ENCODE data around the gene MSTN.

The MSTN gene

DNA sequence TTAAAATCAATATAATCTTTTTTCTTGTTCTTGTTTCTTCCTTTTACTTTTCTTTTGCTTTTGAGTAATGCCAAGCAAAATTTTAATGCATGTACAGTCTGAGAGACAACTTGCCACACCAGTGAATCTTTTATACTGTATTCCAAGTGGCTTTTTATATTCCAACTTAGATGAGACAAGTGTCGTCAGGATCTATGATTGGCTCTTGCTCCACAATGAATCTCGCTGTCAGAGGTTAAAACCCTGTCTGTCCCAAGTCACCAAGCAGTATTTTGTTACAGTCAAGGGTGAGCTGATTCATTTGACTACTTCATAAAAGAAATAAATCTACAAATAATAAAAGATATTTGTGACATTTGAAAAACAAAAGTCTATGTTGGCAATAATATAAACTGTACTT lies at the start of gene MSTN:
TSS of gene MSTN (minus strand) at position 129 of the 400 bp plus-strand sequence. CDS start 133 bp downstream, outside the sequence.
- DNase-seq (ENCODE audit: low read depth in 2 of 3, low spot score in 2 of 3): no peak

DNA sequence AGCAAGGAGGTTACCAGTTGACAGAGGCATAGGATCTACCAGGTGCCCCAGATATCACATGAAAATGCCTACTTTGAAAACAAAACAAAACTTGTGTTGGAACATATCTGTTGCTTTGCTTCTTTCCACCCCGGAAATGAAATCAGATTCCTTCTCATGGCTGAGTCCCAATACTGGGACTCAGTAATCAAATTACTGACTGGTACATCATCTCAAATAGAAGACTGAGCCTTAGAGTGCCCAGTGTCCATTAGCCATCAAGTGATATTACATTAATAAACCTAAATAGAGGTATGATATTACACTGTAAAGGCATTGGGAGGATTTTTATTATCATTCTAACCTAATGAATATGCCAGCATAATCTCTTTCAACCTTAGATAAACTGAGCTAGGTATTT lies 48.6 kb upstream of the MSTN start:
- no peak for DNase-seq (ENCODE audit: low read depth in 2 of 3, low spot score in 2 of 3)

DNA sequence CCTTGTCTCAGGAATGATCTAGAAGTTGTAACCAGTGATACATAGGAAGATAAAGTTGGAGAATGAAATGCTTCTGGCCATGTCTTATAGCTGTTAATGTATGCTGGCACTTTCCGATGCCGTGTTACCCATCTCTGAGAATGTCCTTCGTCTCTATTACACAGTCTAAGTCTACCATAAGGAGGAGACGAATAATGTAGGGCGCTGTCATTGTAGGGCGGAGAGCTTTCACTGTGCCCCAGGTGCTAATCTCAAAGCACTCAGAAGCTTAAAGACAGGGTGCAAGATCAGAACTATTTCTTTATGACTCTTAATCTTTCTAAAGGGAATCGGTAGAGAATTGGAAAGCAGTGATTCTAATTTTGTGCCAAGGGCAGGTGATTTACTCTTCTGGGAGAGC lies 48.2 kb upstream of the MSTN start:
- DNase-seq (ENCODE audit: low read depth in 2 of 3, low spot score in 2 of 3): no peak

DNA sequence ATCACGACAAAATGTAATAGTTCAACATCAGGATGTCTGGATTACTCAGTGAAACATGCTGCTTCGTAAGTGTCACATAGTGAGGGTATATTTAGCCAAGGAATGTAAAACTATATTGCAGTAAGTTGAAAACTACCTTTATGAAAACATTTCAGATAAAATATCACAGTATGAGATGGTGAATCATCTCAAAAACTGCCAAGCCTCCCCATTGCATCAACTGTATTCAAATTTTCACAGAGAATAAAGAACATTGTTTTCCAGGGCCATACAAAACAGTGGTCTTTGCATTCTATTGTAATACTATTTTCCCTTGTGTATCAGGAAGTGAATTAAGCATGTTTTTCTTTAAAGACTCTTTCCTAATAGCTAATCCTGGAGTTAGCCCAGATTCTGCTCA lies 47.6 kb upstream of the MSTN start:
- DNase-seq (ENCODE audit: low read depth in 2 of 3, low spot score in 2 of 3): no peak

DNA sequence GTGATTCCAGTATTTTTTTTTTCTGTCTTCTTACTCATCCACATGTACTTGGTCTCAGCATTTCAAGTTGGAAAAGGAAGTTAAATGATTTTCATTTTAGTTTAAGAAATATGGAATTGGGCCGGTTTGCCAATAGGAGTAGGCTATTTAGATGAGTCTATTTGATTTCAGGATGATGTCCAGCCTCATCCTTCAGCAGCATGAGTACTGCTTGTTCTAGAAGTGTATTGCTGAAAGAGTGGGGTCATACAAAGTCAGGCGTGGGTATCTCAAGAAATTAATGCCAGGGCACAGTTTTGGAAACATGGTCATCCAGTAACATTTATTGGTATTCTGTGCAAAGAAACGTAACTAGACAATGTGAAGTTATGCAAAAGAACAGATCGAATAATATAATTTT lies 44.9 kb upstream of the MSTN start:
- DNase-seq (ENCODE audit: low read depth in 2 of 3, low spot score in 2 of 3): no peak

DNA sequence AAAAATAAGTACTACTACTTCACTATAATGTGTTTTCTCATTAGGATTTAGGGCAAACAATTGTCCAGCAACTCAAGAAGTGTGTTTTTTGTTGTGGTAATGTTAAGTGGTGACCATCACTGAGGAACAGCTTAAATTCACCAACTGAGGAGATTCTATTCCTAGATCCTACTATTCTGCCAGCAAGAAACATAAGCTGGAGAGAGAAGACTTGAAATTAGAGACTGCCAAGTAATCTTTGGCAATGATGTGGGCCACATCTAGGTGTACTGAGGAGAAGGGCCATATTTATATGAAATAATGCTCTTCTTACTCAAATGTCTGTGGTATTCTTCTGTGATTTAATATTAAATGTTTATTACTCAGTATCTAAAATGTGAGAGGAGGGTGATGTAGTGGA lies 44.3 kb upstream of the MSTN start:
- no peak for DNase-seq (ENCODE audit: low read depth in 2 of 3, low spot score in 2 of 3)

DNA sequence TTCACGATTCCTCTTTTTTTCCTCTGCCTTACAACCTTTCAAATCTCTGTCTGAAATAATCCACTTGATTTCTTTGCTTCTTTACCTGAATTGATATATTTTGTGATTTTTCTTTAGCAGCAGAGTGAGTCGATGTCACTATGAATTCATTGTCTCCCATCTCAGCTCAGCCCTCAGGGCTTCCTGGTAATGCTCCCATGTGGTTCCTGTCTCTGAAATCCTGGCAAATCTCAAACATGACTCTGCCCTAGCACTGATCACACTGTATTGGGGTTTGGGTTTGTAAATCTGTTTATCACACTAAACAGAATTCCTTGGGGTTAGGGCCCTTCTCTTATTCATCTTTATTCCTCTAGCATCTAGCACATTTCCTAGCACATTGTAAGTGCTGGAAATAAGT lies 43.0 kb upstream of the MSTN start:
- DNase-seq (ENCODE audit: low read depth in 2 of 3, low spot score in 2 of 3): no peak

DNA sequence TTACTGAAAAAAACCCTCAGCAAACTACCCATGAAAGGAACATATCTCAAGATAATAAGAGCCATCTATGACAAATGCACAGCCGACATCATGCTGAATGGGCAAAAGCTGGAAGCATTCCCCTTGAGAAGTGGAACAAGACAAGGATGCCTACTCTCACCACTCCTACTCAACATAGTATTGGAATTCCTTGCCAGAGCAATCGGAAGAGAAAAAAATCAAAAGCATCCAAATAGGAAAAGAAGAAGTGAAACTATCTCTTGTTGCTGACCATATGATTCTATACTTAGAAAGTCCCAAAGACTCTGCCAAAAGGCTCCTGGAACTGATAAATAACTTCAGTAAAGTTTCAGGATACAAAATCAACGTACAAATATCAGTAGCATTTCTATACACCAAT lies 40.6 kb upstream of the MSTN start:
- DNase-seq (ENCODE audit: low read depth in 2 of 3, low spot score in 2 of 3): no peak

DNA sequence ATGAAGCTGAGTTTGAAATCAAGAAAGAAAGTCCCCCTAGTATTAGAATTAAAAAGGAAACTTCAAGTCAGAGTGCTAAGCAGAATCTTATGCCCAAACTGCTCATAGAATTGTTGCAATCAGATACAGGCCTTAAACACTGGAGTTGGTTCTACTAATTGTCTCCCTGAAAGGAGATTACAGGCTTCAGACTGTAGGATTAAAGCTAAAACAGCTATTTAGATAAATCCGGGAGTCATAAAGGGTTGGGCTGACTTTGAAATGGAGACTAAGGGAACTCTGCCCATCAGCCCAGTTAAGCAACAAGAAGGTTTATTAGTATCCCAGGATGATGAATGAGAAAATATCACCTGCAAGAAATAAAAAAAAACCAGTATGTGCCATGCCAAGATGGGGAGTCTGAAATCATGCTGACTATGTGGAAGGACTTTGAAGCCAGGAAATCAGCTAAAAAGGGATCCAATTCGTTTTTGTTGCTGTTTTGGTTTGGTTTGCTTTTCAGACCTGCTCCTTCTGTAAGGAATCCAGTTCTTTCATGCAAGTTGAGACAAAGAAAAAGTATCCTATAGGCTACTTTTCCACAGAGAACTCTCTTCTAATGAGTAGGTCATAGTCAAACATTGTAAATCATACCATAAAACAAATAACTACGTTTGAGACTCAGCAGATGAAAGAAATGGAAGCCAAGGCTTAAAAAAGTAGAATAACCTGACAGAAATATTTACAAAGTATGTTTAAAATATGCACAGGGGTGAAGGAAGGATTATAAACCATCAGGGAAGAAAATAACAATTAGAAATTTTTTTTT lies 37.6 kb upstream of the MSTN start:
- no peak for DNase-seq (ENCODE audit: low read depth in 2 of 3, low spot score in 2 of 3)

DNA sequence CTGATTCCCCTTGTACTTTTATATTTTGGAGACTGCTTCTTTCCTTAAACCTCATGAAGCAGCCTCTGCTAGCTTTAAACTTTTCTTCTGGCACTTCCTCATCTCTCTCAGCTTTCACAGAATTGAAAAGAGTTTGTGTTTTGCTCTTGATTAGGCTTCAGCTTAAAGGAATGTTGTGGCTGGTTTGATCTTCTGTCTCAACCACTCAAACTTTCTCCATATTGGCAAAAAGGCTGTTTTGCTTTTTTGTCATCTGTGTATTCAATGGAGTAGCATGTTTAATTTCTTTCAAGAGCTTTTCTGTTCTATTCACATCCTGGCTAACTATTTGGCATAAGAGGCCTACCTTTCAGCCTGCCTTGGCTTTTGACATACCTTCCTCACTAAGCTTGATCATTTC lies 36.3 kb upstream of the MSTN start:
- no peak for DNase-seq (ENCODE audit: low read depth in 2 of 3, low spot score in 2 of 3)

DNA sequence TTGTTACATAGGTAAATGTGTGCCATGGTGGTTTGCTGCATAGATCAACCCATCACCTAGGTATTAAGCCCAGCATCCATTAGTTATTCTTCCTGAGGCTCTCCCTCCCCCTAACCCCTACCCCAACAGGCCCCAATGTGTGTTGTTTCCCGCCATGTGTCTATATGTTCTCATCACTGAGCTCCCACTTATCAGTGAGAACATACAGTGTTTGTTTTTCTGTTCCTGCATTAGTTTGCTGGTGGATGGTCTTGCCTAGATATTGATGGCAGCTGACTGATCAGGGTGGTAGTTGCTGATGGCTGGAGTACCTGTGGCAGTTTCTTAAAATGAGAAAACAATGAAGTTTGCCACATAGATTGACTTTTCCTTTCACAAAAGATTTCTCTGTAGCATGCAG lies 34.6 kb upstream of the MSTN start:
- DNase-seq (ENCODE audit: low read depth in 2 of 3, low spot score in 2 of 3): no peak

DNA sequence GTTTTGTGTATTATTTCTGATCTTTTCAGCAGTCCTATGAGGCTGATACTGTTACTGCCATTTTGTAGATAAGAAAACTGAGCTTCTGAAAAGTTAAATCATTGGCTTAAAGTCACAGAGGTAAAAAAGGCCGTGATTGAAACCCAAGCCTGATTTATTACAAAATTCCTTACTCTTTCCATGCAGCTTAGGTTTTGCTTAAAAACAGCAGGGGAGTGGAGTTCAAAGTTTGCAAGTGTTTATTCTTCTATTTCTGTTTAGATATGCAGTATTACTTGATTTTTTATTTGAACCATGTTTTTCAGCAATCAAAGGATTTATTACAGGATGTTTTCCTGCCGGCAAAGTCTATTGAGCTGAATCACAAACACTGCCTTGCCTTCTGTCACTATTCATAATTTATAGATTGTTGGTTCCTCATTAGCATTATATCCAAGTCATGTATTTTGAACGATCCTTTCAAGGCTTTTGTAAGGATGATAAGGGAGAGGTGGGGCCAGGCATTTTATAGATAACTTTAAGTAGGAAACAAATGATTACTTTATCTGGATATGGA lies 31.9 kb upstream of the MSTN start:
- DNase-seq (ENCODE audit: low read depth in 2 of 3, low spot score in 2 of 3): no peak

DNA sequence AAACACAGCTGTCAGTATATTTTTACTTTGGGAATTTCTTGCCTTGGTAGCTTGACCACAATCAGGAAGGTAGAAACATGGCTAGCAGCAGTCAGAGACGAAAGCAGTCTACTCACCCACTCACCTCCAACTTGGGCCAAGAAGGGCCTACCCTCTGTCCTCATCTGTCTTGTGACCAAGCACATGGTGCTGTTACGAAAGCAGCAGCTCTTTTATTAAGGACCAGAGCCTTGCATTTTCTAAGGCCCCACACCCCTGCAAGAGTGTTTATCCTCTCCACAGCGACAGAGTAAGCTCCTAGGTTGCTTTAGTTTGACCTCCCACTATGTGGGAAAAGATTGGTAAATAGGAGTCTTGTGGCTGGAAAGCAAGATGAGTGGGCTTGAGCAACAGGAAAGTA lies 31.3 kb upstream of the MSTN start:
- DNase-seq (ENCODE audit: low read depth in 2 of 3, low spot score in 2 of 3): no peak

DNA sequence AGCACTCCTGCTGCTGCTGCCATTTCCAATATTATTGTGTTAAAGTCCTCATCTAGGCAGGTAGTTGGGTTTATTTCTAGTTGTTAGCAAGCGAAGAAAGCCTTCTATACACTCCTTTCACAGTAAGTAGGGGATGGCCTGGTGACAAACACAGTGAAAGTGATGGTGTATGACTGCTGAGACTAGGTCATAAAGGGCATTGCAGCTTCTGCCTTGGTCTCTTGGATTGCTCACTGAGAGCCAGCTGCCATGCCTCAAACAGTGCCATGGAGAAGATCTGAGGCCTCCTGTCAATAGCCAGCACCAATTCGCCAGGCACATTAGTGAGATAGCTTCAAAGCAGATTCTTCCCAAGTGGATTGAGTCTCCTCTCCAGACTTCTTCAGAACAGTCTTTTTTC lies 27.6 kb upstream of the MSTN start:
- DNase-seq (ENCODE audit: low read depth in 2 of 3, low spot score in 2 of 3): no peak

DNA sequence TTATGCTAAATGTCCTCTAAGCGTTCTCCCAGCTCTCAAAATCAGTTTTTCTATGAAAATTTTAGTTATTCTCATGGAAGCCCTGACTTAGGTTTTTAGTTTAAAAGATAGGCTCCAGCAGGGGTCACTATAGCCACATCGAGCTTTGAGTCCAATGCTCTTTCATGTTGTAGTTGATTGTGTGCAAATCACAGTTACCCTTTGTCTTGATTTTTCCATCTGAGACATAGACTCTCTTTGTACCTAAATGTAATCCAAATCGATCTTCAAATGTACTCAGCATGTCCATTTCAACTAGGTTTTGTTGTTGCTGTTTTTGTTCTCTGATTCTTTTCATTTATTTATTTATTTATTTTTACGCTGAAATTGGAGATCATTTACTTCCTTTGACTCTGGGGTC lies 26.4 kb upstream of the MSTN start:
- DNase-seq (ENCODE audit: low read depth in 2 of 3, low spot score in 2 of 3): no peak

DNA sequence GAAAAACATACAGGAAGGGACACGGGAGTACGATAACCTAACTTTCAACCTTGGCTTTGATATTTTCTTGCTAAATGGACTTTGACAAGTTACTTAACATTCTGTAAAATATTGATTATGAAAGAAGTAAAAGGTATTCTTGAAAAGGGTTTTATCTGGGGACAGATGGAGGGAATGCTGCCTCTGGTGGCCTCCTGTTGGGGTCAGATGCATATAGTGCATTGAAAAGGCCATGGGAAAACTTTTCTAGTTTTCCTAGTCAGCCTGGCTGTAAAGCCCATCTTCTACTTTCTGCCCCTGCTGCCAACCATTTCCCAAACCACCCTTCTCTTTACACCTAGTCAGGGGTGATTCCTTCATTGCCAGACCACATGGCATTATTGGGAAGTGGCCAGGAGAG lies 22.2 kb upstream of the MSTN start:
- no peak for DNase-seq (ENCODE audit: low read depth in 2 of 3, low spot score in 2 of 3)

DNA sequence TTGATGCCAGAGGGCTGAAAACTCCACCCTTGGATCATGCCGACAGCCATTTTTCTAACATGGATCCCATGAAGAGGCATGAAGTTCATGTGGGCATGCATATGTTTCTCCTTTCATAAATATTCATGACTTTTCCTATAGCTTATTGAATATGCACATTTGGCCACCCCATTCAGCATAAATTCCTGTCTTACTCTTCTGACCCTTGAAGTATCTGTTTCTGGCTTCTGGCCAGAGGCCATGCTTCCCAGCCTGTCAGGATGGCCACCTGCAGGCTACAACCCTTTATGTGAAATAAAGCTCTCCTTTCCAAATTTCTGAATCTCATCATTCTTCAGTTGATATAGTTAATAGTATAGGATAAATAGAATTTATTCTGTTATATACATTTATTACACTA lies 19.6 kb upstream of the MSTN start:
- no peak for DNase-seq (ENCODE audit: low read depth in 2 of 3, low spot score in 2 of 3)

DNA sequence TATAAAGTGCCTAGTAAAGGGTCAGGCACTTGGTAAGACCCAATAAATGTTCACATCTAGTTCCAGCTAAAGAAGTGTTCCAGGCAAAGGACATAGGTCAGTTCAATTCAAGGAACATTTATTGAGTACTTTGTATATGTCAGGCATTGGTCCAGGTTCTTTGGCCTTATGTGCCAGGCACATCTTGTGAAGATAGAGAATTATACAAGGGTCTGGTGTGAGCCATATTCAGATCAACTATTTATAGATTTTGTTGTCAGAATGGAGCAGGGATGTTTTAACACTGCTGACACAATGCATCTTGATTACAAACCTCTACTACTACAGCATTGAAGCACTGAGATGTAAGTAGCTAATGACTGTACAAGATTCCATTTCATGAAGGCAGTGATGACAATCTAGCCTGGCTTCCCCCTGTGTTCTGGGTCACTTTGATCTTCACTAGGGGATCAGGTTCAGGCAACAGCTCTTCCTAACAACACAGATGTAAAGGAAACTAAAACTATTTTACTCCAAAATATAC lies 18.1 kb upstream of the MSTN start:
- no peak for DNase-seq (ENCODE audit: low read depth in 2 of 3, low spot score in 2 of 3)

DNA sequence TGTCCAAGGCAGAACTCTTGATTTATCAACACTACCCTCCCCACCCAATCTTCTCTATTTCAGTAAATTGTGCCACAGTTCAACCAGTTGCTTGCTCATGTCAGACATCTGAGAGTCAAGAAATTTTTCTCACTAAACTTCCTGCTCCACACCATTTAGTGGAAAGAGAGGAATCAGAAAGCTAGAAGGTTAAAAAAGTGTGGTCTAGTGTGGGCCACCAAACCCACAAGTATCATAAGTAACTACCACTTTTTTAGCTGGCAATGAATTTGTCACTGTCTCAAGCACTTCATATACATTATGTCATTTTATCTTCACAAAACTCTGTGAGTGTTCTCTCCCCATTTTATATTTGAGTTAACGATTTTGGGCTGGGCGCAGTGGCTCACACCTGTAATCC lies 16.6 kb upstream of the MSTN start:
- DNase-seq (ENCODE audit: low read depth in 2 of 3, low spot score in 2 of 3): no peak

DNA sequence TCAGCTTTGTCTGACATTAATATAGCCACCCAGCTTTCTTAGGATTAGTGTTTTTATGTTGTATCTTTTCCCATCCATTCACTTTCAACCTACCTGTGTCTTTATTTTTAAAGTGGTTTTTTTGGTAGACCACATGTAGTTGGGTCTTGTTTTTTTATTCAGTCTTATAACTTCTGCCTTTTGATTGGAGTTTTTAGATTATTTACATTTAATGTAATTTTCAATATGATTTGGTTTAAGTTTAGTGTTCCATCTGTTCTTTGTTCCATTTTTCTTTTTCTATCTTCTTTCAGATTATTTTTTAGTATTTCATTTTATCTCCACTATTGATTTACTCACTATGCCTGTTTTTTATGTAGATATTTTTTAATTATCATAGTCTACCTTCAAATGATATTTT lies 13.1 kb upstream of the MSTN start:
- DNase-seq (ENCODE audit: low read depth in 2 of 3, low spot score in 2 of 3): no peak

DNA sequence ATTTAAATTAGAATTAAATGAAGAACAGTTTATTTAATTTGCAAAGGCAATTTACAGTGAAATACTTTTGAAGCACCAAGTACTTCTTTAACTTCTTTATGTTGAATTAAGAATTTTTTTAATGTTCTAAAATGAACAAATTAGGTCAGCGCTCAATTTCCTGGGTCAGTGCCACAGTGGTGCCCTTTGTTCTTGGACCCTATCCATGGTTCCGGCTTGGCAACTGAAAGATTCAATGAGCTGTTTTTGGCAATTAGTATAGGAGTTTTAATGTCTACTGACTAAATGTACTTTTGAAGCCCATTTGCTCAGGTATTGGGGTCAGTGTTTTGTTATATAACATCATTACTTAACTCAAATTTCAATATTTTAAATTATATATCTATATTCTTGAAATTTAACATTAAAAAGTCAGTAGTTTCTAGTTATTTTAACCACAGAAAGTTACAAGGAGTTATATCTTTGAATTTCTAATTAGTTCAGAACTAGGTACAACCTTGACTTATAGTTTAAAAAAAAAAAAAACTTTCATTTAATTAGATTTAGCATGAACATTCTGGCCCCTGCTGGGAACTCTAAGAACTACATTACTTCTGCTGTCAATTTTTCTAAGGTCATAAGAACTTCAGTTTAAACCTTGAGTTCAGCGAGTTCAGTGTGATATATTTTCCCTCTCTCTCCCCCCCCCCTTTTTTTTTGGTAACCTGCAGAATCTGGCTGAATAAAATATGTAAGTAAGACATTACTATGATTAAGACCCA lies 7.6 kb upstream of the MSTN start:
- no peak for DNase-seq (ENCODE audit: low read depth in 2 of 3, low spot score in 2 of 3)

DNA sequence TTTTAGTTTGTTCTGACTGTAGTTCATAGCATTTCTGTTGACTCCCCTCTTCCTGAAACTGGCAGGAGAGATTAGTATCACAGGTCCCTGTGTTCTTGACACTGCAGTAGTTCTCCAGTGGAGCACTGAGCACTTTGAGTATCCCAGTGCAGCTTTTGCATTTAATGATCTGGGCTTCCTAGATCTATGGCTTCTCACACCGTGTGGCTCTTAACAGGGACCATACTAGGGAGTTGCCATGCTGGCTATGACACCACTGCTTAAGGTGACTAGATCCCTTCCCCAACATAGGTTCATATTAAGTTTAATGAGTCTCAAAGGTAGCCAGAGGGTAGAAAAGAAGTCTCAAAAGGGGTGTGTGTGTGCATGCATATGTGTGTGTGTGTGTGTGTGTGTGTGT lies 6.2 kb upstream of the MSTN start:
- no peak for DNase-seq (ENCODE audit: low read depth in 2 of 3, low spot score in 2 of 3)

All from activated CD8-positive, alpha-beta memory T cell treated with anti-CD3 and anti-CD28 coated beads for 48 hours (primary cell).